ENCODE data around the gene LAMA1. TPM values are rescaled to one million over a fixed set of nuclear protein-coding genes. Genes with fewer than 3 reads are reported as not detected.

LAMA1 gene
- total RNA-seq, 4 donors from 2014 or later = 0.83 to 3.2 (median 1.4) TPM

DNA sequence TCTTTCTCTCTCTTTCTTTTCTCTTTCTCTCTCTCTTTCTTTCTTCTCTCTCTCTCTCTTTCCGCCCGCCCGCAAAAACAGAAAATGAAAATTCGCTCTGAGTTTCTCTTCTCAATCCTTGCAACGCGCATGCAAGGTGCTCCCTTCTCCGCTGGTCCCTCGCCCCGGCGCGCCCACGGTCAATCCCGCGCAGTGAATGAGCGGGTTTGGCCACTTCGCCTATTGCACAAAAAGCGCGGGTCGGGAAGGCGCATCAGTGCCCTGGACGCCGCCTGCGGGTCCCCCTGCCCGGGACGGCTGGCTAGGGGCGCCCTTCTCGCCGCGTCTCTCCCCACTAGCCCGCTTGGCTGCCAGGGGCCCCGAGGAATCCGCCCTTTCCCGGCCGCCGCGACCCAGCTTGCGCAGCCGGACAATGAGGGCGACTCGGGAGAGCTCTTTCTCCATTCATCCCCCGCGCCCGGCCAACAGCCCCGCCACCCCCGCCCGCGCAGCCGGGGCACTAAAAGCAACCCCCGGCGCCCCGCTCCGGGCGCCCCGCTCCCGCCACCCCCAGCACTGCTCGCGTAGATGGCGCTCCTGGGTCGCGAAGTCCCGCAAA lies 706 bp downstream of the LAMA1 start:
- no peaks in the 10 kb centered on the region for H3K36me3 ChIP-seq
- H3K27ac ChIP-seq = no peak overlapping the region
- peaks cover 70% of the 10 kb centered on the region for H3K27me3 ChIP-seq
- DNase-seq (ENCODE audit: low spot score in 2 of 2) = no peak
- H3K4me3 ChIP-seq = peak overlapping the region; percentile 51
- WGBS = under 1% methylated on average over 29 of the region's 61 CpGs
- H3K9me3 ChIP-seq = no peaks in the 10 kb centered on the region
- peaks cover 24% of the 10 kb centered on the region for H3K4me1 ChIP-seq
- TF ChIP-seq EP300 (IDR thresholded peaks at IDR 0.05) = no peak
- no peak for TF ChIP-seq POLR2AphosphoS5 (IDR thresholded peaks at IDR 0.05)
- TF ChIP-seq POLR2A (IDR thresholded peaks at IDR 0.05) = no peak
- no peak for TF ChIP-seq CTCF (IDR thresholded peaks at IDR 0.05)

- Histone ChIP-seq H3K36me3 (no peaks in the 10 kb centered on the region), H3K4me3 (peak overlapping the region; percentile 51), H3K9me3 (no peaks in the 10 kb centered on the region), H3K27me3 (peaks cover 70% of the 10 kb centered on the region), H3K27ac (no peak overlapping the region), H3K4me1 (peaks cover 24% of the 10 kb centered on the region)
- WGBS = 8% methylated on average over 23 of the region's 24 CpGs
- TF ChIP-seq EP300 (IDR thresholded peaks at IDR 0.05) (no peak), CTCF (IDR thresholded peaks at IDR 0.05) (no peak), POLR2AphosphoS5 (IDR thresholded peaks at IDR 0.05) (no peak), POLR2A (IDR thresholded peaks at IDR 0.05) (no peak)
- DNase-seq (ENCODE audit: low spot score in 2 of 2) = no peak
Measured at GRCh38 chr18:7116001-7116730, 1.4 kb downstream of the LAMA1 start.

- no peaks in the 10 kb centered on the region for H3K36me3 ChIP-seq
- peaks cover 66% of the 10 kb centered on the region for H3K27me3 ChIP-seq
- 90% methylated on average over 3 of the region's 3 CpGs for WGBS
- TF ChIP-seq POLR2AphosphoS5 (IDR thresholded peaks at IDR 0.05) = no peak
- TF ChIP-seq POLR2A (IDR thresholded peaks at IDR 0.05) = no peak
- TF ChIP-seq CTCF (IDR thresholded peaks at IDR 0.05) = no peak
- TF ChIP-seq EP300 (IDR thresholded peaks at IDR 0.05) = no peak
- no peak for DNase-seq (ENCODE audit: low spot score in 2 of 2)
- no peak overlapping the region for H3K4me3 ChIP-seq
- no peak overlapping the region for H3K27ac ChIP-seq
- H3K4me1 ChIP-seq = peaks cover 23% of the 10 kb centered on the region
- no peaks in the 10 kb centered on the region for H3K9me3 ChIP-seq
Measured at GRCh38 chr18:7112936-7113335, 4.7 kb downstream of the LAMA1 start.

DNA sequence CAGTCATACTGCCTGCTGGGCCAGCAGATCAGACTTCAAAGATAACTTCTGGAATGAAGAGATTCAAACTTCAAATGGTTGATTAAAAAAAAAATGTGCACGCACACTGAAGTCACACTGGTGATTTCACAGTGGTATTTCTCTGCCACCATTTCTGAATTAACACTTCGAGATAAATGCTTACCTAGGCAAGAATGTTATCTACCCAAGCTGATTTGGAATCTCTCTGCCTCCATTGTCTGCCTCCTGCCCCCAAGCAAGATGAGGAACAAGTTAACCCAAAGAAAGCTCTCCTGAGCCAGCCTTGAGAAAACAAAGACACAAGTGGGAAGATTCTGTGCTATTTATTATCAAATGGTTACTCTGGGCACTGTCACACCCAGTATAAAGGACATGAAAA lies 6.5 kb downstream of the LAMA1 start:
- Histone ChIP-seq H3K4me1 (peaks cover 4% of the 10 kb centered on the region), H3K27ac (no peak overlapping the region), H3K9me3 (no peaks in the 10 kb centered on the region), H3K4me3 (no peak overlapping the region), H3K36me3 (no peaks in the 10 kb centered on the region), H3K27me3 (peaks cover 52% of the 10 kb centered on the region)
- no peak for TF ChIP-seq POLR2A (IDR thresholded peaks at IDR 0.05)
- TF ChIP-seq CTCF (IDR thresholded peaks at IDR 0.05) = no peak
- TF ChIP-seq POLR2AphosphoS5 (IDR thresholded peaks at IDR 0.05) = no peak
- TF ChIP-seq EP300 (IDR thresholded peaks at IDR 0.05) = no peak
- 63% methylated on average over 2 of the region's 2 CpGs for WGBS
- no peak for DNase-seq (ENCODE audit: low spot score in 2 of 2)

DNA sequence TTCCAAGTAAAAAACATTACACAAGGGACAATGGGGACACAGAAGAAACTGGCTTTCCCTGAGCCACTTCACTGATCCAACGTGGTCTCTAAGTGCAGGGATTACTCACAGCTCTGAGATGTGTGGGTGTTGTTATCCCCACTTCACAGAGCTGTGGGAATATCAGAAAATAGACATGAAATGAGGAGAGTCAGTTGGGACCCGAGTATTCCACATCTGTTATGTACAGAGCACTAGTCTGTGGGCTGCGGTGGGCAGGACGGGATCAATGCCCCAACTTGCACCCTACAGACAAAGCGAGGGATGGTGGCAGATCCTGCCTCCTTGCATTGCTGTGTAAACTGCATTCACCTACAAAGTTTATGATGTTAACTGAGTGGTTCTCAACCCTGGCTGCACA lies 11.7 kb downstream of the LAMA1 start:
- WGBS = 63% methylated on average over 3 of the region's 5 CpGs

More for the DNA sequence above, 11.7 kb downstream of the LAMA1 start:
- DNase-seq (ENCODE audit: low spot score in 2 of 2) = no peak
- Histone ChIP-seq H3K36me3 (no peaks in the 10 kb centered on the region), H3K27me3 (peaks cover 14% of the 10 kb centered on the region), H3K27ac (no peak overlapping the region), H3K4me1 (no peaks in the 10 kb centered on the region), H3K4me3 (no peak overlapping the region), H3K9me3 (no peaks in the 10 kb centered on the region)
- no peak for TF ChIP-seq POLR2A (IDR thresholded peaks at IDR 0.05)
